ENCODE results near the gene CPNE5.

- TF ChIP-seq EZH2phosphoT487 (IDR thresholded peaks at IDR 0.05; ENCODE audit: borderline replicate concordance) = no peak
- TF ChIP-seq CTCF (conservative IDR thresholded peaks at IDR 0.05; ENCODE audit: low read length) = no peak
Measured at GRCh38 chr6:36791521-36792135, 47.6 kb downstream of the CPNE5 start.

Measured in Loucy (cell line).